AG04450 (cell line): ENCODE measurements around the gene E2F7. TPM values are rescaled to one million over a fixed set of nuclear protein-coding genes. Genes with fewer than 3 reads are reported as not detected.
"Not testable (repeated sequence)": the region's sequence is repeated elsewhere in the genome, so short reads cannot be mapped to it uniquely, and the experiment has no call there.

ENCODE experiments used
- CTCF ChIA-PET: fragments of 300-600, 350-600 bp; formaldehyde crosslinking; extraction: SDS; loops from one replicate; lab custom pipeline; 2022; ENCODE audit warnings: antibody characterized with exemption, inconsistent platforms; lab: Charles Lee
- POLR2A ChIA-PET: fragments of 350-600 bp; formaldehyde crosslinking; extraction: SDS; loops from one replicate; lab custom pipeline; 2021; ENCODE audit warnings: antibody characterized with exemption, inconsistent platforms; lab: Yijun Ruan, JAX
- DNase-seq: peaks from one replicate; pipeline ENCODE4 v3.0.0-alpha.2; 2011; ENCODE audit warnings: low read depth, low spot score
- H3K27ac ChIP-seq: one replicate; pipeline ENCODE4 v1.5.1; 2012; ENCODE audit warnings: low read depth, low read length, control low read depth
- H3K27me3 ChIP-seq: one replicate; pipeline ENCODE4 v1.6.0; 2012; ENCODE audit warnings: low read length; ENCODE audit not compliant: control insufficient read depth, insufficient read depth
- H3K4me3 ChIP-seq: 2 replicates; pipeline ENCODE4 v1.5.1; 2011; ENCODE audit warnings: mild to moderate bottlenecking, low read depth, low read length, control low read depth
- H3K9me3 ChIP-seq: 2 replicates; pipeline ENCODE4 v1.5.1; 2012; ENCODE audit warnings: low read length; ENCODE audit not compliant: control insufficient read depth, insufficient read depth
- CTCF ChIP-seq: IDR thresholded peaks from 2 replicates; pipeline ENCODE4 v1.5.1; 2011; ENCODE audit warnings: low read depth, low read length, control low read depth, inconsistent platforms
- polyA plus RNA-seq: library from polyadenylated mRNA; depleted of rRNA; stranded (reverse); fragments of >200 nt; gene quantifications from 2 replicates; pipeline ENCODE4 v1.2.3, GENCODE V29; 2011

The E2F7 gene
- polyA plus RNA-seq, 1 experiment, result 5.2 TPM

- CTCF ChIA-PET, result no interaction called here
- H3K27me3 ChIP-seq, result no peaks in the 10 kb centered on the region
- TF ChIP-seq CTCF, result no peak
- DNase-seq, result no peak
- no peaks in the 10 kb centered on the region for H3K9me3 ChIP-seq
- H3K4me3 ChIP-seq, result no peak overlapping the region
- POLR2A ChIA-PET, result no interaction called here
- H3K27ac ChIP-seq, result no peak overlapping the region
These were observed 32.5 kb upstream of the E2F7 start for GRCh38 chr12:77097846-77098245.

- POLR2A ChIA-PET, H3K27me3 ChIP-seq, H3K4me3 ChIP-seq, CTCF ChIA-PET, H3K27ac ChIP-seq, DNase-seq, H3K9me3 ChIP-seq: not testable (repeated sequence)
These were observed 26.9 kb upstream of the E2F7 start for GRCh38 chr12:77092227-77092626.

GRCh38 chr12:77089686-77090220 lies 24.4 kb upstream of the E2F7 start:
- TF ChIP-seq CTCF, result no peak
- CTCF ChIA-PET, result no interaction called here
- Histone ChIP-seq H3K27me3 (no peaks in the 10 kb centered on the region), H3K9me3 (no peaks in the 10 kb centered on the region), H3K4me3 (no peak overlapping the region), H3K27ac (no peak overlapping the region)
- DNase-seq, result no peak
- POLR2A ChIA-PET, result no interaction called here

GRCh38 chr12:77087427-77087826 lies 22.1 kb upstream of the E2F7 start:
- ChIA-PET POLR2A (interaction anchor here (1.0 kb wide), 2 partner anchors 15 to 491 kb away, joined by 4 to 16 read pairs; no protein-coding TSS in a partner anchor), CTCF (interaction anchor here (0.9 to 1.5 kb wide), 2 partner anchors 33 to 37 kb away, joined by 3 read pairs; no protein-coding TSS in a partner anchor)
- TF ChIP-seq CTCF, result no peak
- no peak overlapping the region for H3K27ac ChIP-seq
- DNase-seq, result peak; percentile 82
- no peak overlapping the region for H3K4me3 ChIP-seq
- no peaks in the 10 kb centered on the region for H3K27me3 ChIP-seq
- no peaks in the 10 kb centered on the region for H3K9me3 ChIP-seq

GRCh38 chr12:77082021-77082420 lies 16.7 kb upstream of the E2F7 start:
- H3K27me3 ChIP-seq, result no peaks in the 10 kb centered on the region
- POLR2A ChIA-PET, result no interaction called here

More at GRCh38 chr12:77082021-77082420, 16.7 kb upstream of the E2F7 start:
- H3K4me3 ChIP-seq, result no peak overlapping the region
- H3K27ac ChIP-seq, result no peak overlapping the region
- no peak for DNase-seq
- TF ChIP-seq CTCF, result no peak
- no peaks in the 10 kb centered on the region for H3K9me3 ChIP-seq
- CTCF ChIA-PET, result no interaction called here
